HepG2 (cell line): Measurements from ENCODE around the gene CIBAR2. TPM values are rescaled to one million over a fixed set of nuclear protein-coding genes. Genes with fewer than 3 reads are reported as not detected.

Source experiments
- DNMT1 ChIP-seq: sonication (generic); formaldehyde crosslinking; IDR thresholded peaks from 2 replicates; pipeline ENCODE4 v1.5.1; 2020; ENCODE audit warnings: mild to moderate bottlenecking, missing genetic modification reagents
- GLI4 ChIP-seq: sonication (generic); formaldehyde crosslinking; IDR thresholded peaks from 2 replicates; pipeline ENCODE4 v1.5.1; 2020; ENCODE audit warnings: missing genetic modification reagents, mild to moderate bottlenecking, moderate library complexity, borderline replicate concordance
- HMG20A ChIP-seq: IDR thresholded peaks from 2 replicates; pipeline ENCODE4 v1.6.1; 2016; ENCODE audit warnings: borderline replicate concordance
- HNRNPLL ChIP-seq: fragments of 200-400 bp; formaldehyde crosslinking; IDR thresholded peaks from 2 replicates; pipeline ENCODE4 v1.6.1; 2017; ENCODE audit warnings: mild to moderate bottlenecking, low read depth, low read length; ENCODE audit not compliant: poor library complexity, severe bottlenecking
- KLF9 ChIP-seq: IDR thresholded peaks from 2 replicates; pipeline ENCODE4 v1.6.1; 2016; ENCODE audit warnings: low read depth
- POLR2A ChIP-seq, 2 experiments: IDR thresholded peaks; 2 replicates each; pipeline ENCODE4 v1.6.1; 2011; ENCODE audit warnings: low read depth in 2 of 2, low read length in 2 of 2, mild to moderate bottlenecking in 1 of 2, moderate library complexity in 1 of 2; ENCODE audit not compliant: insufficient read depth in 1 of 2
- REST ChIP-seq, 2 experiments: IDR thresholded peaks; 2 replicates each; pipeline ENCODE4 v1.6.1; 2011 to 2012; ENCODE audit warnings: low read length in 2 of 2, borderline replicate concordance in 1 of 2, low read depth in 1 of 2, mild to moderate bottlenecking in 1 of 2, moderate library complexity in 1 of 2
- RORA ChIP-seq: sonication (generic); formaldehyde crosslinking; IDR thresholded peaks from 2 replicates; pipeline ENCODE4 v1.5.0; 2020; ENCODE audit warnings: mild to moderate bottlenecking, missing genetic modification reagents, moderate library complexity
- SIN3B ChIP-seq: fragments of 150-350 bp; IDR thresholded peaks from 2 replicates; pipeline ENCODE4 v1.6.1; 2014; ENCODE audit warnings: low read length
- SIX1 ChIP-seq: sonication (generic); formaldehyde crosslinking; IDR thresholded peaks from 2 replicates; pipeline ENCODE4 v1.4.0; 2020; ENCODE audit warnings: missing genetic modification reagents, borderline replicate concordance
- SP4 ChIP-seq: sonication (generic); formaldehyde crosslinking; IDR thresholded peaks from 2 replicates; pipeline ENCODE4 v1.8.1; 2023; ENCODE audit warnings: mild to moderate bottlenecking, missing genetic modification reagents
- SRSF9 ChIP-seq: fragments of 200-400 bp; formaldehyde crosslinking; IDR thresholded peaks from 2 replicates; pipeline ENCODE4 v1.6.1; 2018; ENCODE audit warnings: borderline replicate concordance, mild to moderate bottlenecking, low read depth, low read length; ENCODE audit not compliant: insufficient read depth, poor library complexity, severe bottlenecking
- ZBTB43 ChIP-seq: sonication (generic); formaldehyde crosslinking; conservative IDR thresholded peaks from 2 replicates; pipeline ENCODE4 v1.4.0; 2020; ENCODE audit warnings: missing genetic modification reagents
- ZNF180 ChIP-seq: sonication (generic); formaldehyde crosslinking; IDR thresholded peaks from 2 replicates; pipeline ENCODE4 v1.4.0; 2020; ENCODE audit warnings: low read depth, missing genetic modification reagents, borderline replicate concordance
- ZNF282 ChIP-seq: fragments of 450-650 bp; IDR thresholded peaks from 2 replicates; pipeline ENCODE4 v1.6.1; 2018; ENCODE audit not compliant: partially characterized antibody
- ZNF564 ChIP-seq: sonication (generic); formaldehyde crosslinking; IDR thresholded peaks from 2 replicates; pipeline ENCODE4 v1.8.1; 2023; ENCODE audit warnings: mild to moderate bottlenecking, missing genetic modification reagents
- ZNF607 ChIP-seq: sonication (generic); formaldehyde crosslinking; IDR thresholded peaks from 2 replicates; pipeline ENCODE4 v1.5.1; 2020; ENCODE audit warnings: missing genetic modification reagents, mild to moderate bottlenecking, borderline replicate concordance
- ZNF644 ChIP-seq: IDR thresholded peaks from 2 replicates; pipeline ENCODE4 v1.6.1; 2016; ENCODE audit warnings: low read depth
- ZNF768 ChIP-seq: sonication (generic); formaldehyde crosslinking; IDR thresholded peaks from 2 replicates; pipeline ENCODE4 v1.4.0; 2020; ENCODE audit warnings: missing genetic modification reagents
- polyA plus RNA-seq, 8 experiments: library from polyadenylated mRNA; depleted of rRNA in 3 of 8; stranded (reverse) in 7 of 8; unstranded in 1 of 8; fragments of >200 nt; fragmentation: Illumina TruSeq in 4 of 8; extraction: Trizol in 4 of 8; gene quantifications; 2 replicates each; pipeline versions ENCODE4 v1.2.1 to v1.2.3, GENCODE V29; 2011 to 2016; ENCODE audit warnings: low read depth in 4 of 8, missing spikeins in 1 of 8, mixed read lengths in 1 of 8; ENCODE audit not compliant: insufficient read depth in 1 of 8
- total RNA-seq, 5 experiments: library from RNA; depleted of rRNA; stranded (reverse); fragments of >200 nt; fragmentation: Illumina TruSeq; extraction: Trizol; gene quantifications; 2 replicates each; pipeline ENCODE4 v1.2.3, GENCODE V29; 2016; ENCODE audit warnings: low read depth in 1 of 5
- TF ChIP-seq, protein P1 (sequence below): sonication (generic); formaldehyde crosslinking; IDR thresholded peaks from 2 replicates; pipeline ENCODE4 v1.5.0; 2020; ENCODE audit warnings: mild to moderate bottlenecking, missing genetic modification reagents
- TF ChIP-seq, protein P2 (sequence below): sonication (generic); formaldehyde crosslinking; IDR thresholded peaks from 2 replicates; pipeline ENCODE4 v1.4.0; 2020; ENCODE audit warnings: missing genetic modification reagents

Gene CIBAR2
- total and polyA plus RNA-seq, 2 of the 13 experiments (the other 11 are each of a cell fraction or from before 2014, with no cell fraction given) = not detected

- TF ChIP-seq, protein P1, sequence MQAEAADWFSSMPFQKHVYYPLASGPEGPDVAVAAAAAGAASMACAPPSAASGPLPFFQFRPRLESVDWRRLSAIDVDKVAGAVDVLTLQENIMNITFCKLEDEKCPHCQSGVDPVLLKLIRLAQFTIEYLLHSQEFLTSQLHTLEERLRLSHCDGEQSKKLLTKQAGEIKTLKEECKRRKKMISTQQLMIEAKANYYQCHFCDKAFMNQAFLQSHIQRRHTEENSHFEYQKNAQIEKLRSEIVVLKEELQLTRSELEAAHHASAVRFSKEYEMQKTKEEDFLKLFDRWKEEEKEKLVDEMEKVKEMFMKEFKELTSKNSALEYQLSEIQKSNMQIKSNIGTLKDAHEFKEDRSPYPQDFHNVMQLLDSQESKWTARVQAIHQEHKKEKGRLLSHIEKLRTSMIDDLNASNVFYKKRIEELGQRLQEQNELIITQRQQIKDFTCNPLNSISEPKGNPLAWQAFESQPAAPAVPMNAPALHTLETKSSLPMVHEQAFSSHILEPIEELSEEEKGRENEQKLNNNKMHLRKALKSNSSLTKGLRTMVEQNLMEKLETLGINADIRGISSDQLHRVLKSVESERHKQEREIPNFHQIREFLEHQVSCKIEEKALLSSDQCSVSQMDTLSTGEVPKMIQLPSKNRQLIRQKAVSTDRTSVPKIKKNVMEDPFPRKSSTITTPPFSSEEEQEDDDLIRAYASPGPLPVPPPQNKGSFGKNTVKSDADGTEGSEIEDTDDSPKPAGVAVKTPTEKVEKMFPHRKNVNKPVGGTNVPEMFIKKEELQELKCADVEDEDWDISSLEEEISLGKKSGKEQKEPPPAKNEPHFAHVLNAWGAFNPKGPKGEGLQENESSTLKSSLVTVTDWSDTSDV = no peak
- no peak for TF ChIP-seq POLR2A (IDR thresholded peaks at IDR 0.05; ENCODE audit: insufficient read depth in 1 of 2, low read depth in 2 of 2, low read length in 2 of 2)
- no peak for TF ChIP-seq HNRNPLL
- TF ChIP-seq, protein P2, sequence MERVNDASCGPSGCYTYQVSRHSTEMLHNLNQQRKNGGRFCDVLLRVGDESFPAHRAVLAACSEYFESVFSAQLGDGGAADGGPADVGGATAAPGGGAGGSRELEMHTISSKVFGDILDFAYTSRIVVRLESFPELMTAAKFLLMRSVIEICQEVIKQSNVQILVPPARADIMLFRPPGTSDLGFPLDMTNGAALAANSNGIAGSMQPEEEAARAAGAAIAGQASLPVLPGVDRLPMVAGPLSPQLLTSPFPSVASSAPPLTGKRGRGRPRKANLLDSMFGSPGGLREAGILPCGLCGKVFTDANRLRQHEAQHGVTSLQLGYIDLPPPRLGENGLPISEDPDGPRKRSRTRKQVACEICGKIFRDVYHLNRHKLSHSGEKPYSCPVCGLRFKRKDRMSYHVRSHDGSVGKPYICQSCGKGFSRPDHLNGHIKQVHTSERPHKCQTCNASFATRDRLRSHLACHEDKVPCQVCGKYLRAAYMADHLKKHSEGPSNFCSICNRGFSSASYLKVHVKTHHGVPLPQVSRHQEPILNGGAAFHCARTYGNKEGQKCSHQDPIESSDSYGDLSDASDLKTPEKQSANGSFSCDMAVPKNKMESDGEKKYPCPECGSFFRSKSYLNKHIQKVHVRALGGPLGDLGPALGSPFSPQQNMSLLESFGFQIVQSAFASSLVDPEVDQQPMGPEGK (CRISPR knock-in tag) = no peak
- TF ChIP-seq SIX1 (CRISPR knock-in tag) = no peak
- 0 out of 2 replicates have a peak, but pooled peaks have one; percentile 68 for TF ChIP-seq ZBTB43 (CRISPR knock-in tag)
- peak; percentile 36; the same call in 1 of the 2 replicates for TF ChIP-seq ZNF644
- TF ChIP-seq DNMT1 (CRISPR knock-in tag) = no peak
- 0 out of 2 replicates have a peak, but pooled peaks have one; percentile 3 for TF ChIP-seq GLI4 (CRISPR knock-in tag)
- no peak for TF ChIP-seq SRSF9
- no peak for TF ChIP-seq ZNF282
- TF ChIP-seq ZNF180 (CRISPR knock-in tag) = no peak
- no peak for TF ChIP-seq ZNF564 (CRISPR knock-in tag)
- TF ChIP-seq HMG20A (CRISPR knock-in tag) = no peak
- TF ChIP-seq ZNF607 (CRISPR knock-in tag) = 0 out of 2 replicates have a peak, but pooled peaks have one; percentile 55
- no peak for TF ChIP-seq SP4 (CRISPR knock-in tag)
- no peak for TF ChIP-seq KLF9 (CRISPR knock-in tag)
- no peak; the same call in 1 of the 2 replicates for TF ChIP-seq ZNF768 (CRISPR knock-in tag)
- no peak for TF ChIP-seq SIN3B
- no peak for TF ChIP-seq REST (IDR thresholded peaks at IDR 0.05; ENCODE audit: borderline replicate concordance in 1 of 2, low read depth in 1 of 2, low read length in 2 of 2)
- TF ChIP-seq RORA (CRISPR knock-in tag) = no peak
Measured at GRCh38 chr16:85055493-85056210, 56.6 kb downstream of the CIBAR2 start (continued).
